Fibroblast of skin of left biceps (primary cell): Measurements from ENCODE around the gene ZSCAN1.

ENCODE experiments used
- DNase-seq, 2 experiments: peaks; one replicate each; pipeline ENCODE4 v3.0.0-alpha.2; 2013; ENCODE audit warnings: low read depth in 2 of 2

Gene ZSCAN1

GRCh38 chr19:58084596-58085347, 50.9 kb downstream of the ZSCAN1 start:
- no peak for DNase-seq

GRCh38 chr19:58085348-58085875, 51.6 kb downstream of the ZSCAN1 start:
- no peak for DNase-seq

GRCh38 chr19:58086825-58087710, 53.2 kb downstream of the ZSCAN1 start:
- no peak for DNase-seq

- no peak for DNase-seq
Measured at GRCh38 chr19:58088521-58089052, 54.8 kb downstream of the ZSCAN1 start.

- no peak for DNase-seq
Measured at GRCh38 chr19:58089846-58090245, 56.0 kb downstream of the ZSCAN1 start.

- DNase-seq, result no peak
Measured at GRCh38 chr19:58091251-58091995, 57.6 kb downstream of the ZSCAN1 start.

GRCh38 chr19:58093071-58093470, 59.2 kb downstream of the ZSCAN1 start:
- no peak for DNase-seq

- DNase-seq, result no peak
Measured at GRCh38 chr19:58095328-58095727, 61.5 kb downstream of the ZSCAN1 start.

GRCh38 chr19:58096884-58097283, 63.1 kb downstream of the ZSCAN1 start:
- no peak for DNase-seq

GRCh38 chr19:58097349-58097748, 63.5 kb downstream of the ZSCAN1 start:
- no peak for DNase-seq

- peak; percentile 86 to 87 for DNase-seq
Measured at GRCh38 chr19:58097781-58098681, 64.2 kb downstream of the ZSCAN1 start, which contains the start of gene ZSCAN18. ZSCAN18 (minus strand) TSS chr19:58098231; CDS start chr19:58090267, 7,964 bp downstream.

GRCh38 chr19:58098682-58098998, 64.8 kb downstream of the ZSCAN1 start:
- no peak for DNase-seq
